ENCODE data around the gene MCF2L. TPM values are rescaled to one million over a fixed set of nuclear protein-coding genes. Genes with fewer than 3 reads are reported as not detected.

Gene MCF2L
- total and polyA plus RNA-seq, 9 of the 15 experiments (the other 6 are each of a cell fraction or from before 2014, with no cell fraction given) = 0.05 to 0.25 (median 0.18) TPM; not detected in 5

GRCh38 chr13:113114511-113115362 is 145.7 kb downstream of the MCF2L start (continued):
- TF ChIP-seq E2F5 (CRISPR knock-in tag; IDR thresholded peaks at IDR 0.05) (no peak), RHOXF2B (CRISPR knock-in tag; conservative IDR thresholded peaks at IDR 0.05) (no peak), RBM22 (IDR thresholded peaks at IDR 0.05; ENCODE audit: low read depth, low read length, poor library complexity, severe bottlenecking) (no peak)

- no TSS peak for BruUV-seq (replicated peaks)
- no peak overlapping the region for H3K4me2 ChIP-seq (ENCODE audit: insufficient read depth, low read length)
- no peaks in the 10 kb centered on the region for H3K9me1 ChIP-seq (ENCODE audit: control insufficient read depth, insufficient read depth, low read length)
- H3K9ac ChIP-seq (ENCODE audit: insufficient read depth in 1 of 2, low read depth in 2 of 2, low read length in 2 of 2) = no peak overlapping the region
- H3K79me2 ChIP-seq (ENCODE audit: control insufficient read depth, insufficient read depth, low read length) = no peaks in the 10 kb centered on the region
- ChIA-PET CTCF (ENCODE audit: low intra/inter-chr PET ratio) (no interaction called here), POLR2A (interaction anchor here (0.6 to 0.7 kb wide), 4 partner anchors 46 to 407 kb away, joined by 3 to 4 read pairs (median 3); no protein-coding TSS in a partner anchor)
- in situ Hi-C loops (cut with MboI) = no loop called here
- H3K36me3 ChIP-seq (ENCODE audit: control insufficient read depth, insufficient read depth, low read length) = no peaks in the 10 kb centered on the region
- FAIRE-seq (no peak), DNase-seq (ENCODE audit: extremely low read depth in 1 of 4, low spot score in 3 of 4) (no peak), ATAC-seq (no peak)
- intact Hi-C loops (cut with micrococcal nuclease) = no loop called here
- H3K4me1 ChIP-seq (replicated peaks in 1 of 2; ENCODE audit: control insufficient read depth in 2 of 2, insufficient read depth in 2 of 2, low read length in 2 of 2) = no peaks in the 10 kb centered on the region; a peak in 1 of 5 replicates
- WGBS (ENCODE audit: insufficient coverage, low coverage, missing lambda C conversion rate) = 6% methylated on average over 20 of the region's 21 CpGs
- no peak overlapping the region for H2AFZ ChIP-seq (ENCODE audit: low read depth, low read length)
- H3K27me3 ChIP-seq (ENCODE audit: control insufficient read depth in 2 of 2, insufficient read depth in 2 of 2, low read length in 2 of 2) = peaks cover 2 to 60% of the 10 kb centered on the region in 2 experiments; a peak in 4 of 5 replicates
- H3K9me3 ChIP-seq (replicated peaks; ENCODE audit: control insufficient read depth, insufficient read depth, low read depth, low read length) = no peaks in the 10 kb centered on the region
- H4K20me1 ChIP-seq (replicated peaks; ENCODE audit: control insufficient read depth, insufficient read depth, low read length) = no peaks in the 10 kb centered on the region
- no peak overlapping the region for H3K4me3 ChIP-seq
- H3K27ac ChIP-seq (ENCODE audit: extremely low read depth, low read depth, low read length) = no peak overlapping the region
- no peak for TF ChIP-seq ARID1B (IDR thresholded peaks at IDR 0.05)
- TF ChIP-seq TEAD1 (CRISPR knock-in tag; IDR thresholded peaks at IDR 0.05) = no peak
- no peak for TF ChIP-seq ZNF143 (CRISPR knock-in tag; IDR thresholded peaks at IDR 0.05)
- TF ChIP-seq ZNF311 (CRISPR knock-in tag; IDR thresholded peaks at IDR 0.05) = no peak
- TF ChIP-seq MAFG (tag; conservative IDR thresholded peaks at IDR 0.05) = no peak
- no peak for TF ChIP-seq PKNOX1 (IDR thresholded peaks at IDR 0.05)
- no peak for TF ChIP-seq ZNF134 (CRISPR knock-in tag; conservative IDR thresholded peaks at IDR 0.05)
- no peak for TF ChIP-seq ZNF253 (CRISPR knock-in tag; conservative IDR thresholded peaks at IDR 0.05)
- no peak for TF ChIP-seq RUNX1 (IDR thresholded peaks at IDR 0.05; ENCODE audit: low read depth)
- no peak for TF ChIP-seq STAT6 (CRISPR knock-in tag; IDR thresholded peaks at IDR 0.05)
- TF ChIP-seq C11orf30 (IDR thresholded peaks at IDR 0.05; ENCODE audit: low read depth) = no peak
These were observed 146.6 kb downstream of the MCF2L start for GRCh38 chr13:113115363-113116205.

Data from K562 (cell line).